SIG-M5 treated with dmso at 0.1 percent for 504 hours (cell line): ENCODE results near the gene FYN.
"Not testable (repeated sequence)": the region's sequence is repeated elsewhere in the genome, so short reads cannot be mapped to it uniquely, and the experiment has no call there.

ENCODE experiments used
- DNase-seq: peaks from one replicate; lab custom pipeline; 2025; ENCODE audit not compliant: unreplicated experiment; lab: John Stamatoyannopoulos, UW

FYN gene

GRCh38 chr6:111792914-111793700 is 80.1 kb downstream of the FYN start:
- no peak for DNase-seq

GRCh38 chr6:111792241-111792640 is 81.0 kb downstream of the FYN start:
- DNase-seq: no peak

DNA sequence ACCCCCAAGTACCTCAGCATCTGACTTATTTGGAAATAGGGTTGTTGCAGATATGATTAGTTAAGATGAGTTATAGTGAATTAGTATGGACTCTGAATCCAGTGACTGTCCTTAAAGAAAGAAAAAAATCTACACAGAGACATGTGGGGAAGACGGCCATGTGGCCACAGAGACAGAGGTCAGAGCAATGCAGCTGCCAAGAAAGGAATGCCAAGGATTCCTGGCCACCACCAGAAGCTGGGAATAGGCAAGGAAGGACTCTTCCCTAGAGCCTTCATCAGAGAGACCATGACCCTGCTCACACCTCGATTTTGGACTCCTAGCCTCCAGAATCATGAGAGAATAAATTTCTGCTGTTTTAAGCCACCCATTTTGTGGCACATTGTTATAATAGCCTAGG is 81.8 kb downstream of the FYN start:
- DNase-seq: no peak

- no peak for DNase-seq
Observed at GRCh38 chr6:111789598-111789997, 83.7 kb downstream of the FYN start.

- DNase-seq: no peak
Observed at GRCh38 chr6:111788379-111789276, 84.6 kb downstream of the FYN start.

DNA sequence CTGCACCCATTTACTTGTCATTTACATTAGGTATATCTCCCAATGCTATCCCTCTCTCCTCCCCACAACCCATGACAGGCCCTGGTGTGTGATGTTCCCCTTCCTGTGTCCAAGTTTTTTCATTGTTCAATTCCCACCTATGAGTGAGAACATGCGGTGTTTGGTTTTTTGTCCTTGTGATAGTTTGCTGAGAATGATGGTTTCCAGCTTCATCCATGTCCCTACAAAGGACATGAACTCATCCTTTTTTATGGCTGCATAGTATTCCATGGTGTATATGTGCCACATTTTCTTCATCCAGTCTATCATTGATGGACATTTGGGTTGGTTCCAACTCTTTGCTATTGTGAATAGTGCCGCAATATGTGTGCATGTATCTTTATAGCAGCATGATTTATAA is 87.1 kb downstream of the FYN start:
- not testable (repeated sequence) for DNase-seq

GRCh38 chr6:111784433-111784832 is 88.8 kb downstream of the FYN start:
- no peak for DNase-seq

- no peak for DNase-seq
Observed at GRCh38 chr6:111782887-111783466, 90.3 kb downstream of the FYN start.

DNA sequence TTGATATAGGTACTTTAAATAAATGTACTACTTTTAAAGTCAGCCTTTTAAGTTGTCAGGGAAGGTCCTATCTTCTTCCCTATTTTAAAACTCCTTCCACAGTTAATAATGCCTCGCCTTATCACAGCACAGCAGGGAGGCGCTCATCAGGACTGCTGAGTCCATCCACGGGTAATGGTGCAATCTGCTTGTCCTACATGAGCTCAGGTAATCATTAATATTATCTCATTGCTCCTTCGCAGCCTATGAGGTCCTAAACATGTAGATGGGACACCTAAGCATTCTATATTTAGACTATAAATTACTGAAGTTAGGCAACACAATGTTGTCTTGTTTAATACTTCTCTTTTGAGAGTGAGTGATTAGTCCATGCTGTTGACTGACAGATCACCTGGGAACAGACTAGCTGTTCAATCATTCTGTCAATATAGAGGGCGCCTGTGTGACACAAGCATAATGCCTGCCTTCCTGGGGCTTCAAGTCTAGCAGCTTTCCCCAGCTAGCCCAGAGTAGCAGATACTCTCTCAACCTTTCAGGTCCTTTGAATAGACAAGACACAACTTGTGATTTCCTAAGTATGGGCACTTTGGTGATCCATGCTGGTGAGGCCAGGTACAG is 91.0 kb downstream of the FYN start:
- no peak for DNase-seq

DNA sequence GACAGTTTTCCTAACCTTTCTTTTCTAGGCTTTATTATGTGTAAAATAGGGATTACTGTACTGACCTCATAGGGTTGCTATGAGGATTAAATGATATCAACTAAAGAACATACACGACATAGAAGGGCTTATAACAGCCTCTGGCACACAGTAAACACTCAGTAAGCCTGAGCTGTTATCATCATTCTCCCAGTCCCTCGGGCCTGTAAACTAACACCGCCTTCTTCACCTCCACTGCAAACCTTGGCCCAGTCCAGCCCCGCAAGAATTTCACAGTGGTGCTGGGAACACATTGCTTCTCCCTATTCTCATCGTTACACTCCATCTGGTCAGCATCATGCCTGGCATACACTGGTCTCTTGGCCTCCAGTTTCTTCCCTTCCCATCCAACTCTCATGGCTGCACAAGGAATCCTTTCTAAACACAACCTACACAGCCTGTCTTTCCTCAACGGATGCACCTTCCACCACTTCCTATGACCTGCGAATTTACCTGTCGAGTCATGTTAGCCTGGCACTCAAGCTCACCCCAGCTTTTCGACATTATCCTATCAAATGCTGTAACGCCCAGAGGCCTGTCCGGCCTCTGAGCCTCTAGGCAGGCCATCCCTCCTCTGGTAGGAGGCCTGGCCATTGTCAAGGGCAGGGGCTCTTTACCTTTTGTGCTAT is 92.1 kb downstream of the FYN start:
- no peak for DNase-seq

DNA sequence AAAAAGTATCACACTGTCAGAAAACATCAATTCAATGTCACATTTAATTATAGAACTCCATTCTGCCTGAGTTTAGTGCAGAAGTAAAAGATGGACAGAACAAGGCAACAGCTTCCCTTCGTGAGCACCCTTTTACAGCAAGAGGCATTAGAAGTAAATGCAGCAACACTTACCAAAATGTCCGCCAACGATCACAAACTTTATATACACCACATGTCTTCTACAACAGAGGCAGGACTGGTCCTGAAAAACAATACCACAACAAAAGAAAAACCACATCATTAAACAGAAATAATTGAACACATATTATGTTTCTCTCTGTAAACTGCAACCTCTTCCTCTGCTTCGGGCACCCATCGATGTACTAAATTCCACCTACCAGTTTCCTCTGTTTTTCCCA is 92.9 kb downstream of the FYN start:
- DNase-seq: no peak

DNA sequence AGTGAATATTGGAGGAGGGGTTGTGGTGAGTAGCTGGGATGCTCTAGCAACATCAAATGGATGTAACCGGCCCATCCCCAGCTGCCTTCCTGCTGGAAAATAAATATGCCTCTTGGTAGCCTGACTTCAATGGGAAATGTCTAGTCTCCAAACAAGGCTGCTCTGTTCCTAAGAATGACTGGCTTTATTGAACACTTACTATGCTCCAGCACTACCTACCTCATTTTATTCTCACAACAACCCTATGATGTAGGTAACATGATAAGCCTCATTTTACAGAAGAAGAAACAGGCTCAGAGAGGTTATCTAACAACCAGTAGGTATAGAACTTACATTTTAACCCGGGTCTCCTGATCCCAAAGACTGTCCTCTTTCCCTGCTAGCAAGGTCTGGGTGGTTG is 93.6 kb downstream of the FYN start:
- no peak for DNase-seq

- DNase-seq: no peak
Observed at GRCh38 chr6:111779031-111779430, 94.2 kb downstream of the FYN start.

GRCh38 chr6:111777357-111777756 is 95.9 kb downstream of the FYN start:
- no peak for DNase-seq

DNA sequence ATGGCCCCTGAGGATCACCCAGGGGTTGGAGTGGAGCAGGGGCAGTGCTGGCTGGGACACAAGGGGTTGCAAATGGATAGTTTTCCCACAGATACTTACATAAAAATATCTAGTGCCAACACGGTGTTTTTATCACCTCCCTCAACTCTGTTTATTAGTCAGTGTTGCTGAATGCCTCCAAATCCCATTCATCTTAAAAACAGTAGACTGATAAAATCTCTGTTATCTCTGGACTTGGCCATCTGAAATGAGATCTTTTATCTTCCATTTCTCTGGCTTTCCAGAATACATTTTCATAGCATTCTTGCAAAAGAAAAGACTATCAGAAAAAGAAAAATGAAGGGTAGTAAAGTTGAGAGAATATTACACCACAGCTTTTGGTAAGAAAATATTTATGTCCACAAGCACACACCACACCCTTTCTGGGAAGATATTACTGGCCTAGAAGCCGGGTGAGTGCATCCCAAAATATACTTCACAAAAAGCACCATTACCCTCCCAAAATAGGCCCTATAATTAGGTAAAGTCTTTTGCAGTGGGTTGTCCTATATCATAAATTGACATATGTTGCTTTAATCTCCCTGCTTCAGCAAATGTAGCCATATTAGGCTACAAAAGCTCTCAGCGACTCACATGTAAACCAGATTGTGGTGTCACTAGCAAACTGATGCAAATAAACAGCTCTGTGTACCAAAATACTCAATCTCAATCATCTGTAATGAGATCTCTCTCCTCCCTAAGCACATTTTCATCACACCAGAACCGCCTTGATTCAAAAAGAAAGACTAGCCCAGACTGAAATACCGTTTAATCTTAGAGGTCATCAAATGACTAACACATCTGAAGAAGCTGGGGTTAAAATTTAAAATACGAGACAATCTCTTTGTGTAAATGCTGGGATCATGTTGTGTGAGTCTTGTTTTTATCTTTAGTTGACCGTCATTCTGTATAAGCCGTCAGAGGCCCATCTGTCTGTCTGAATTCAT is 96.7 kb downstream of the FYN start:
- DNase-seq: no peak

GRCh38 chr6:111775145-111775922 is 97.9 kb downstream of the FYN start:
- no peak for DNase-seq

DNA sequence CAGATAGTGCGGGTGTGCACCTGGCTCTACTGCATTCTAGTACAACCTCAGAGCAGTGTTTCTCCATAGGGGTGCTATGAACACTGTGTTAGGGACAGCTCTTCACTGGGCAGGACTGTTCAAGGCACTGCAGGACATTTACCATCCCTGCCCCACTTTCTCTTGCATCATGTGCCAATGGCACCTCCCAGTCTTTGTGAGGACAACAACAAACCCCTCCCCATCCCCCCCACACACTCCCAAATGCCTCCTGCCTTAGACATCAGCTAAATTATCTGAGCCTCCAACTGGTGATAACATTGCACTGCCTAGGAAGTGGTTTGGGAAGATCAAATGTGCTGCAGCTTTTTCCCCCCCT is 98.9 kb downstream of the FYN start:
- DNase-seq: no peak

DNA sequence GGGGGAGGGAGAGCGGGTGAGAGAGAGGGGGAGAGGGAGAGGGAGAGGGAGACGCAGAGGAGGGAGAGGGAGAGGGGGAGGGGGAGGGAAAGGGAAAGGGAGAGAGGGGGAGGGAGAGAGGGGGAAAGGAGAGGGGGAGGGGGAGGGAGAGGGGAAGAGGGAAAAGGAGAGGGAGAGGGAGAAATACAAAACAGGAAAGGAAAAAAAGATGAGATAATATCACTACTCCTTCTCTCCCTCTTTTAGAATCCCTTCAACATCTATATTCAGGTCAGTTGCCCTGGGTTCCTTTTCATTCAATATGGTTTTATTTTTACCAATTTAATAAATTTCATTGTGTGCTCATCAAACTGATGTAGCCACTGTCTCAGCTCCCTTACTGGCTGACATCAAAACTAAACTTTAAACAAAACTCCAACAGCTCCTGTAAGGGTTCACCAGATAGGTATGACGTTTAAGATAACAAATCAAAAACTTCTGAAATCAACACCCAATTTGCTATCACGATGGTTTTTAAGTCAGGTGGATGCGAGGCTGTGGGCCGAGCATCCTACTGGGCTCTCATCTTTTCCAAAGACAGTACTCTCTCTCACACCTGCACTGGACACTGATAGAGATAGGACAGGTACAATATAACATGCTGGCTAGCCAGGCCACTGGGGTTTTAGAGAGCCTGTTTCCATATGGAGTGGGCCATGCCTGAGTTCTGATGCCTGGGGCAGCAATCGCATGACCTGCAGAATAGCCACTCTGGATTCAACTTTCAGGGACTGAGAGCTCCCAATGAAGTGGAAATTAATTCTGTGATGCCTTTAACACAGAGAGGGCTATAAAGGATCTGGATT is 99.5 kb downstream of the FYN start:
- no peak for DNase-seq
